Measurements from ENCODE around the gene LGALS4. TPM values are rescaled to one million over a fixed set of nuclear protein-coding genes. Genes with fewer than 3 reads are reported as not detected.

Gene LGALS4
- total RNA-seq, 1 experiment from 2014 or later: 0.32 TPM

GRCh38 chr19:38769635-38770211, 43.0 kb downstream of the LGALS4 start:
- BruUV-seq (replicated peaks): no TSS peak
- Histone ChIP-seq H3K9me3 (ENCODE audit: low read depth, low read length, poor library complexity, severe bottlenecking) (no peaks in the 10 kb centered on the region), H3K4me3 (ENCODE audit: low read depth, low read length, poor library complexity, severe bottlenecking) (peak overlapping the region; percentile 17), H3K27me3 (replicated peaks; ENCODE audit: insufficient read depth, low read depth, low read length, poor library complexity) (no peaks in the 10 kb centered on the region), H3K4me1 (ENCODE audit: insufficient read depth, low read length, poor library complexity, severe bottlenecking) (no peaks in the 10 kb centered on the region), H3K36me3 (ENCODE audit: insufficient read depth, low read length, poor library complexity, severe bottlenecking) (no peaks in the 10 kb centered on the region), H3K27ac (ENCODE audit: low read depth, low read length, poor library complexity, severe bottlenecking) (no peak overlapping the region)
- CTCF ChIA-PET: interaction anchor here (0.6 to 1.1 kb wide), 4 partner anchors 9 to 729 kb away, joined by 3 to 4 read pairs (median 3); no protein-coding TSS in a partner anchor
- DNase-seq (ENCODE audit: low spot score): peak; percentile 76
- TF ChIP-seq EZH2 (IDR thresholded peaks at IDR 0.05; ENCODE audit: borderline replicate concordance, low read depth, low read length, poor library complexity, severe bottlenecking) (no peak), CTCF (conservative IDR thresholded peaks at IDR 0.05; ENCODE audit: low read depth, low read length) (peak; percentile 83)
- intact Hi-C loops (cut with micrococcal nuclease; ENCODE audit: unreplicated experiment): no loop called here
- POLR2A ChIA-PET (ENCODE audit: low non-redundant PET): interaction anchor here (0.6 to 0.7 kb wide), 2 partner anchors 18 to 80 kb away, joined by 3 to 9 read pairs; no protein-coding TSS in a partner anchor

GRCh38 chr19:38766276-38767047, 46.3 kb downstream of the LGALS4 start:
- ChIA-PET CTCF (no interaction called here), POLR2A (ENCODE audit: low non-redundant PET) (no interaction called here)
- Histone ChIP-seq H3K9me3 (ENCODE audit: low read depth, low read length, poor library complexity, severe bottlenecking) (no peaks in the 10 kb centered on the region), H3K4me1 (ENCODE audit: insufficient read depth, low read length, poor library complexity, severe bottlenecking) (no peaks in the 10 kb centered on the region), H3K27me3 (replicated peaks; ENCODE audit: insufficient read depth, low read depth, low read length, poor library complexity) (no peaks in the 10 kb centered on the region), H3K27ac (ENCODE audit: low read depth, low read length, poor library complexity, severe bottlenecking) (no peak overlapping the region), H3K36me3 (ENCODE audit: insufficient read depth, low read length, poor library complexity, severe bottlenecking) (no peaks in the 10 kb centered on the region), H3K4me3 (ENCODE audit: low read depth, low read length, poor library complexity, severe bottlenecking) (no peak overlapping the region)
- TF ChIP-seq EZH2 (IDR thresholded peaks at IDR 0.05; ENCODE audit: borderline replicate concordance, low read depth, low read length, poor library complexity, severe bottlenecking) (no peak), CTCF (conservative IDR thresholded peaks at IDR 0.05; ENCODE audit: low read depth, low read length) (no peak)
- BruUV-seq (replicated peaks): no TSS peak
- intact Hi-C loops (cut with micrococcal nuclease; ENCODE audit: unreplicated experiment): no loop called here
- DNase-seq (ENCODE audit: low spot score): no peak

- Histone ChIP-seq H3K9me3 (ENCODE audit: low read depth, low read length, poor library complexity, severe bottlenecking) (no peaks in the 10 kb centered on the region), H3K4me3 (ENCODE audit: low read depth, low read length, poor library complexity, severe bottlenecking) (no peak overlapping the region), H3K27ac (ENCODE audit: low read depth, low read length, poor library complexity, severe bottlenecking) (no peak overlapping the region), H3K4me1 (ENCODE audit: insufficient read depth, low read length, poor library complexity, severe bottlenecking) (no peaks in the 10 kb centered on the region), H3K27me3 (replicated peaks; ENCODE audit: insufficient read depth, low read depth, low read length, poor library complexity) (no peaks in the 10 kb centered on the region), H3K36me3 (ENCODE audit: insufficient read depth, low read length, poor library complexity, severe bottlenecking) (no peaks in the 10 kb centered on the region)
- CTCF ChIA-PET: no interaction called here
- TF ChIP-seq EZH2 (IDR thresholded peaks at IDR 0.05; ENCODE audit: borderline replicate concordance, low read depth, low read length, poor library complexity, severe bottlenecking) (no peak), CTCF (conservative IDR thresholded peaks at IDR 0.05; ENCODE audit: low read depth, low read length) (no peak)
- POLR2A ChIA-PET (ENCODE audit: low non-redundant PET): interaction anchor here (0.6 kb wide), 1 partner anchor 18 kb away, joined by 3 read pairs; no protein-coding TSS in a partner anchor
- intact Hi-C loops (cut with micrococcal nuclease; ENCODE audit: unreplicated experiment): no loop called here
- no TSS peak for BruUV-seq (replicated peaks)
- no peak for DNase-seq (ENCODE audit: low spot score)
These were observed 47.5 kb downstream of the LGALS4 start for GRCh38 chr19:38765214-38765613.
